HL-60 (cell line): ENCODE data around the gene RSRP1.
"Not testable (repeated sequence)": the region's sequence is repeated elsewhere in the genome, so short reads cannot be mapped to it uniquely, and the experiment has no call there.

ENCODE experiments used
- CTCF ChIP-seq: IDR thresholded peaks from one replicate; pipeline ENCODE4 v1.5.1; 2011; ENCODE audit warnings: low read length, control low read depth, inconsistent platforms; ENCODE audit not compliant: insufficient read depth
- GABPA ChIP-seq: IDR thresholded peaks from 2 replicates; pipeline ENCODE4 v1.6.1; 2012; ENCODE audit warnings: low read depth
- POLR2AphosphoS5 ChIP-seq: IDR thresholded peaks from 2 replicates; pipeline ENCODE4 v1.6.1; 2012; ENCODE audit warnings: low read depth
- REST ChIP-seq: IDR thresholded peaks from 2 replicates; pipeline ENCODE4 v1.6.1; 2012; ENCODE audit warnings: low read depth; ENCODE audit not compliant: insufficient replicate concordance
- SPI1 ChIP-seq: IDR thresholded peaks from 2 replicates; pipeline ENCODE4 v1.6.1; 2012; ENCODE audit warnings: low read depth, mild to moderate bottlenecking, borderline replicate concordance

GRCh38 chr1:25287164-25287563 lies 39.9 kb upstream of the RSRP1 start:
- not testable (repeated sequence) for TF ChIP-seq CTCF, POLR2AphosphoS5, REST, GABPA, SPI1
